ENCODE results near the gene ELP2.
"Not testable (repeated sequence)": the region's sequence is repeated elsewhere in the genome, so short reads cannot be mapped to it uniquely, and the experiment has no call there.

Gene ELP2

GRCh38 chr18:36155851-36156757 is 26.4 kb downstream of the ELP2 start:
- in situ Hi-C loops (cut with HindIII; ENCODE audit: low sequenced_read_pairs): no loop called here

GRCh38 chr18:36157441-36157840 is 27.7 kb downstream of the ELP2 start:
- in situ Hi-C loops (cut with HindIII; ENCODE audit: low sequenced_read_pairs): no loop called here

GRCh38 chr18:36158266-36158867 is 28.7 kb downstream of the ELP2 start:
- in situ Hi-C loops (cut with HindIII; ENCODE audit: low sequenced_read_pairs): no loop called here

- in situ Hi-C loops (cut with HindIII; ENCODE audit: low sequenced_read_pairs): no loop called here
These were observed 31.3 kb downstream of the ELP2 start for GRCh38 chr18:36160959-36161371.

- in situ Hi-C loops (cut with HindIII; ENCODE audit: low sequenced_read_pairs): no loop called here
These were observed 33.3 kb downstream of the ELP2 start for GRCh38 chr18:36162981-36163380.

GRCh38 chr18:36167692-36168218 is 38.1 kb downstream of the ELP2 start:
- in situ Hi-C loops (cut with HindIII; ENCODE audit: low sequenced_read_pairs): no loop called here

GRCh38 chr18:36168296-36168695 is 38.6 kb downstream of the ELP2 start:
- in situ Hi-C loops (cut with HindIII; ENCODE audit: low sequenced_read_pairs): not testable (repeated sequence)

- in situ Hi-C loops (cut with HindIII; ENCODE audit: low sequenced_read_pairs): no loop called here
These were observed 40.2 kb downstream of the ELP2 start for GRCh38 chr18:36169938-36170337.

GRCh38 chr18:36175481-36175880 is 45.8 kb downstream of the ELP2 start:
- in situ Hi-C loops (cut with HindIII; ENCODE audit: low sequenced_read_pairs): no loop called here

GRCh38 chr18:36176177-36176584 is 46.5 kb downstream of the ELP2 start:
- in situ Hi-C loops (cut with HindIII; ENCODE audit: low sequenced_read_pairs): no loop called here

GRCh38 chr18:36176711-36177110 is 47.0 kb downstream of the ELP2 start:
- in situ Hi-C loops (cut with HindIII; ENCODE audit: low sequenced_read_pairs): no loop called here

GRCh38 chr18:36177913-36178312 is 48.2 kb downstream of the ELP2 start:
- in situ Hi-C loops (cut with HindIII; ENCODE audit: low sequenced_read_pairs): no loop called here

- in situ Hi-C loops (cut with HindIII; ENCODE audit: low sequenced_read_pairs): no loop called here
These were observed 50.1 kb downstream of the ELP2 start for GRCh38 chr18:36179562-36180355.

- in situ Hi-C loops (cut with HindIII; ENCODE audit: low sequenced_read_pairs): no loop called here
These were observed 51.7 kb downstream of the ELP2 start for GRCh38 chr18:36181441-36181840.

GRCh38 chr18:36181898-36182506 is 52.3 kb downstream of the ELP2 start:
- in situ Hi-C loops (cut with HindIII; ENCODE audit: low sequenced_read_pairs): no loop called here

- in situ Hi-C loops (cut with HindIII; ENCODE audit: low sequenced_read_pairs): no loop called here
These were observed 53.3 kb downstream of the ELP2 start for GRCh38 chr18:36183033-36183432.

GRCh38 chr18:36183987-36184386 is 54.3 kb downstream of the ELP2 start:
- in situ Hi-C loops (cut with HindIII; ENCODE audit: low sequenced_read_pairs): no loop called here

GRCh38 chr18:36185157-36185556 is 55.5 kb downstream of the ELP2 start:
- in situ Hi-C loops (cut with HindIII; ENCODE audit: low sequenced_read_pairs): no loop called here

GRCh38 chr18:36185901-36186460 is 56.3 kb downstream of the ELP2 start:
- in situ Hi-C loops (cut with HindIII; ENCODE audit: low sequenced_read_pairs): no loop called here

GRCh38 chr18:36186461-36187192 is 56.9 kb downstream of the ELP2 start:
- in situ Hi-C loops (cut with HindIII; ENCODE audit: low sequenced_read_pairs): no loop called here
